ENCODE data around the gene WDR45B. TPM values are rescaled to one million over a fixed set of nuclear protein-coding genes. Genes with fewer than 3 reads are reported as not detected.

WDR45B gene
- total RNA-seq, 4 donors from 2014 or later = 57.3 to 81.4 (median 74.4) TPM

DNA sequence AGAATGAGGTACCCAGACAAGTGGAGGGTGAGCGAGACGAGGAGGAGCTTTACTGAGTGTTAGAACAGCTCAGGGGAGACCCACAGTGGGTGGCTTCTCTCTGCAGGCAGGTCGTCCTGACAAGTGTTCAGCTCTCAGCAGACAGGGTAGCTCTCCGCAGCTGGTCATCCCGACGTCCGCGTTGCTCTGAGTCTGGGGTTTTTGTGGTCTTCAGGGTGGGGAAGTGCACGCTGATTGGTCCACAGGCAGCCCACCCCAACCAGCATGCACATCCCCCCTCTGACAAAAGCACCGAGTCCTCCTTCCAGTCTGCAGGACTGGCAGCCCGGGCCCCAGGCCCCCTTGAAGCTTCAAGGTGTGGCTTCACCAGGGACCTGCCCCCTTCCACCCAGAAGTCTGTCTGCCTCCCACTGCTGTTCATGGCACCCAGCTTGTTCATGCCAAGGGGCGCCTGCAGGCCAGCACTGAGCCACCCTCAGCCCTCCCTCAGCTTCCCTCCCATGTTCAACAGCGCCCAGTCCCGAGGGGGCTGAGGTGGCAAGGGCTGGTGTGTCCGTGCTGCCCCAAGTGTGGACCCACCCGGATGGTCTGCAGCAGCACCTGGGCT, 19.9 kb upstream of the WDR45B start:
- 90% methylated on average over 6 of the region's 16 CpGs for WGBS
- no peak for TF ChIP-seq CTCF (IDR thresholded peaks at IDR 0.05)
- no peak for TF ChIP-seq EP300 (IDR thresholded peaks at IDR 0.05)
- no peak for TF ChIP-seq POLR2A (IDR thresholded peaks at IDR 0.05; ENCODE audit: low read depth)
- no peak for TF ChIP-seq POLR2AphosphoS5 (IDR thresholded peaks at IDR 0.05)
- intact Hi-C loops (cut with DNase I) = loop anchor here (2.0 kb wide), 1 partner anchor 107 kb away; no protein-coding TSS in a partner anchor
- H3K36me3 ChIP-seq = peaks cover 0 to 22% (median 16%) of the 10 kb centered on the region in 4 donors
- H3K4me1 ChIP-seq = peaks cover 7 to 17% (median 11%) of the 10 kb centered on the region in 4 donors
- no peaks in the 10 kb centered on the region for H3K27me3 ChIP-seq
- H3K27ac ChIP-seq (replicated peaks in 1 of 4) = peak overlapping the region in 1 of 4 donors; percentile 52
- no peak overlapping the region for H3K4me3 ChIP-seq
- no peaks in the 10 kb centered on the region for H3K9me3 ChIP-seq
- no peak for DNase-seq (ENCODE audit: extremely low spot score)

- Histone ChIP-seq H3K4me1 (peaks cover 7 to 17% (median 11%) of the 10 kb centered on the region in 4 donors), H3K27ac (replicated peaks in 1 of 4) (no peak overlapping the region), H3K9me3 (no peaks in the 10 kb centered on the region), H3K4me3 (no peak overlapping the region), H3K36me3 (peaks cover 0 to 27% (median 18%) of the 10 kb centered on the region in 4 donors), H3K27me3 (no peaks in the 10 kb centered on the region)
- intact Hi-C loops (cut with DNase I) = no loop called here
- no peak for DNase-seq (ENCODE audit: extremely low spot score)
- 87% methylated on average over 7 of the region's 15 CpGs for WGBS
- TF ChIP-seq CTCF (IDR thresholded peaks at IDR 0.05) (no peak), POLR2A (IDR thresholded peaks at IDR 0.05; ENCODE audit: low read depth) (no peak), POLR2AphosphoS5 (IDR thresholded peaks at IDR 0.05) (no peak), EP300 (IDR thresholded peaks at IDR 0.05) (no peak)
Observed at GRCh38 chr17:82667668-82668000, 19.4 kb upstream of the WDR45B start.

- no peak for DNase-seq (ENCODE audit: extremely low spot score)
- Histone ChIP-seq H3K4me3 (no peak overlapping the region), H3K4me1 (peaks cover 7 to 17% (median 11%) of the 10 kb centered on the region in 4 donors), H3K27ac (replicated peaks in 1 of 4) (no peak overlapping the region), H3K36me3 (peaks cover 0 to 33% (median 21%) of the 10 kb centered on the region in 4 donors), H3K9me3 (no peaks in the 10 kb centered on the region), H3K27me3 (no peaks in the 10 kb centered on the region)
- TF ChIP-seq POLR2A (IDR thresholded peaks at IDR 0.05; ENCODE audit: low read depth) (no peak), POLR2AphosphoS5 (IDR thresholded peaks at IDR 0.05) (no peak)
- 87% methylated on average over 18 of the region's 28 CpGs for WGBS
- intact Hi-C loops (cut with DNase I) = no loop called here
Observed at GRCh38 chr17:82666931-82667667, 18.9 kb upstream of the WDR45B start.

DNA sequence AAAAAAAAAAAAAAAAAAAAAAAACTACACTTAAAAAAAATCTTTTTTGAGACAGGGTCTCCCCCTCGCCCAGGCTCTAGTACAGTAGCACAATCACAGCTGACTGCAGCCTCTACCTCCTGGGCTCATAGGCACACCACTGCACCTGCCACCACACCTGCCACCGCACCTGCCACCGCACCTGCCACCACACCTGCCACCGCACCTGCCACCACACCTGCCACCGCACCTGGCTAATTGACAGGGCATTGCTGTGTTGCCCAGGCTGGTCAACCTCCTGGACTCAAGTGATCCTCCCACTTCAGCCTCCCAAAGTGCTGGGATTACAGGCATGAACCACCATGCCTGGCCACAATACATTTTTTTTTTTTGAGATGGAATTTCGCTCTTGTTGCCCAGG, 17.6 kb upstream of the WDR45B start:
- 84% methylated on average over 6 of the region's 6 CpGs for WGBS
- no peaks in the 10 kb centered on the region for H3K9me3 ChIP-seq
- no peak overlapping the region for H3K27ac ChIP-seq (replicated peaks in 1 of 4)
- no peak overlapping the region for H3K4me3 ChIP-seq
- intact Hi-C loops (cut with DNase I) = no loop called here
- TF ChIP-seq CTCF (IDR thresholded peaks at IDR 0.05) = no peak
- no peak for TF ChIP-seq POLR2A (IDR thresholded peaks at IDR 0.05; ENCODE audit: low read depth)
- no peak for TF ChIP-seq EP300 (IDR thresholded peaks at IDR 0.05)
- TF ChIP-seq POLR2AphosphoS5 (IDR thresholded peaks at IDR 0.05) = no peak
- DNase-seq (ENCODE audit: extremely low spot score) = no peak
- H3K36me3 ChIP-seq = peaks cover 0 to 40% (median 26%) of the 10 kb centered on the region in 4 donors
- H3K4me1 ChIP-seq = peaks cover 7 to 17% (median 11%) of the 10 kb centered on the region in 4 donors
- no peaks in the 10 kb centered on the region for H3K27me3 ChIP-seq

- Histone ChIP-seq H3K27ac (replicated peaks in 1 of 4) (no peak overlapping the region), H3K27me3 (no peaks in the 10 kb centered on the region), H3K4me3 (no peak overlapping the region), H3K9me3 (no peaks in the 10 kb centered on the region), H3K4me1 (peaks cover 7 to 17% (median 11%) of the 10 kb centered on the region in 4 donors), H3K36me3 (peaks cover 0 to 46% (median 29%) of the 10 kb centered on the region in 4 donors)
- TF ChIP-seq POLR2A (IDR thresholded peaks at IDR 0.05; ENCODE audit: low read depth) = no peak
- TF ChIP-seq CTCF (IDR thresholded peaks at IDR 0.05) = no peak
- TF ChIP-seq POLR2AphosphoS5 (IDR thresholded peaks at IDR 0.05) = no peak
- no peak for TF ChIP-seq EP300 (IDR thresholded peaks at IDR 0.05)
- no peak for DNase-seq (ENCODE audit: extremely low spot score)
- WGBS = 88% methylated on average over 11 of the region's 11 CpGs
- intact Hi-C loops (cut with DNase I) = no loop called here
Observed at GRCh38 chr17:82665217-82665616, 17.0 kb upstream of the WDR45B start.

Data from esophagus muscularis mucosa (tissue), 4 donors.